HFFc6 (cell line): Measurements from ENCODE around the gene SLC47A1. TPM values are rescaled to one million over a fixed set of nuclear protein-coding genes. Genes with fewer than 3 reads are reported as not detected.

ENCODE experiments used
- DNase-seq: peaks from one replicate; pipeline ENCODE4 v3.0.0-alpha.2; 2018
- H3K27ac Mint-ChIP-seq: 2 replicates; pipeline ENCODE4 v1.8.0; 2020; ENCODE audit warnings: mild to moderate bottlenecking, mixed read lengths
- H3K27me3 Mint-ChIP-seq: 2 replicates; pipeline ENCODE4 v1.8.0; 2021; ENCODE audit warnings: mild to moderate bottlenecking, moderate library complexity, mixed read lengths; ENCODE audit not compliant: insufficient read depth
- H3K36me3 Mint-ChIP-seq: 2 replicates; pipeline ENCODE4 v1.8.0; 2021; ENCODE audit warnings: low read depth, mixed read lengths
- H3K4me1 Mint-ChIP-seq: 2 replicates; pipeline ENCODE4 v1.8.0; 2020; ENCODE audit warnings: low read depth, mixed read lengths
- H3K4me3 Mint-ChIP-seq: 2 replicates; pipeline ENCODE4 v1.8.0; 2020; ENCODE audit warnings: mild to moderate bottlenecking, moderate library complexity, mixed read lengths
- H3K9me3 Mint-ChIP-seq: 2 replicates; pipeline ENCODE4 v1.8.0; 2020; ENCODE audit warnings: mild to moderate bottlenecking, mixed read lengths
- CTCF ChIP-seq: fragments of 200-600 bp; sonication (generic); IDR thresholded peaks from 2 replicates; pipeline ENCODE4 v1.5.0; 2021; ENCODE audit warnings: antibody characterized with exemption, mild to moderate bottlenecking
- total RNA-seq, 6 experiments: library from RNA; stranded (reverse); fragmentation: NEBNext Ultra II Directional; extraction: Animal tissue kit (Norgen Biotek cat#: 25700); gene quantifications; 2 replicates in 1 of 6; 3 replicates in 5 of 6; pipeline ENCODE4 v1.2.3, GENCODE V29; 2021

Gene SLC47A1
- total RNA-seq, 6 experiments from 2014 or later, result 0.14 TPM; not detected in 5

GRCh38 chr17:19544366-19544765, 10.7 kb downstream of the SLC47A1 start:
- H3K36me3 Mint-ChIP-seq, result no peaks in the 10 kb centered on the region
- DNase-seq, result no peak
- no peaks in the 10 kb centered on the region for H3K4me1 Mint-ChIP-seq
- H3K4me3 Mint-ChIP-seq, result no peak overlapping the region
- H3K27me3 Mint-ChIP-seq, result peaks cover 18% of the 10 kb centered on the region
- H3K27ac Mint-ChIP-seq, result no peak overlapping the region
- no peaks in the 10 kb centered on the region for H3K9me3 Mint-ChIP-seq
- TF ChIP-seq CTCF, result no peak

- Mint-ChIP-seq H3K4me3 (no peak overlapping the region), H3K27me3 (peaks cover 26% of the 10 kb centered on the region), H3K27ac (no peak overlapping the region)
Observed at GRCh38 chr17:19546289-19547065, 12.8 kb downstream of the SLC47A1 start.

GRCh38 chr17:19549746-19550623, 16.3 kb downstream of the SLC47A1 start:
- no peak for TF ChIP-seq CTCF
- peaks cover 48% of the 10 kb centered on the region for H3K27me3 Mint-ChIP-seq
- H3K36me3 Mint-ChIP-seq, result no peaks in the 10 kb centered on the region
- DNase-seq, result no peak
- no peak overlapping the region for H3K4me3 Mint-ChIP-seq
- H3K9me3 Mint-ChIP-seq, result no peaks in the 10 kb centered on the region
- H3K27ac Mint-ChIP-seq, result no peak overlapping the region
- H3K4me1 Mint-ChIP-seq, result peaks cover 10% of the 10 kb centered on the region

More at GRCh38 chr17:19546289-19547065, 12.8 kb downstream of the SLC47A1 start:
- no peaks in the 10 kb centered on the region for H3K36me3 Mint-ChIP-seq
- no peak for DNase-seq
- no peak for TF ChIP-seq CTCF
- H3K9me3 Mint-ChIP-seq, result no peaks in the 10 kb centered on the region
- H3K4me1 Mint-ChIP-seq, result no peaks in the 10 kb centered on the region

- Mint-ChIP-seq H3K4me1 (peaks cover 10% of the 10 kb centered on the region), H3K36me3 (no peaks in the 10 kb centered on the region), H3K27me3 (peaks cover 58% of the 10 kb centered on the region), H3K9me3 (no peaks in the 10 kb centered on the region), H3K27ac (no peak overlapping the region), H3K4me3 (no peak overlapping the region)
- no peak for TF ChIP-seq CTCF
- DNase-seq, result no peak
Observed at GRCh38 chr17:19551165-19551564, 17.5 kb downstream of the SLC47A1 start.

GRCh38 chr17:19551591-19552148, 18.0 kb downstream of the SLC47A1 start:
- Mint-ChIP-seq H3K36me3 (no peaks in the 10 kb centered on the region), H3K9me3 (no peaks in the 10 kb centered on the region), H3K27ac (no peak overlapping the region), H3K4me3 (no peak overlapping the region), H3K4me1 (peaks cover 10% of the 10 kb centered on the region), H3K27me3 (peaks cover 61% of the 10 kb centered on the region)
- TF ChIP-seq CTCF, result no peak
- DNase-seq, result no peak
